ENCODE measurements around the gene DDA1. TPM values are rescaled to one million over a fixed set of nuclear protein-coding genes. Genes with fewer than 3 reads are reported as not detected.
A peak's percentile ranks its signal among the peaks of the same experiment; 100 is the strongest.

Gene DDA1
- total and polyA plus RNA-seq, 9 of the 15 experiments (the other 6 are each of a cell fraction or from before 2014, with no cell fraction given), result 1.4 to 83.8 (median 33.8) TPM

DNA sequence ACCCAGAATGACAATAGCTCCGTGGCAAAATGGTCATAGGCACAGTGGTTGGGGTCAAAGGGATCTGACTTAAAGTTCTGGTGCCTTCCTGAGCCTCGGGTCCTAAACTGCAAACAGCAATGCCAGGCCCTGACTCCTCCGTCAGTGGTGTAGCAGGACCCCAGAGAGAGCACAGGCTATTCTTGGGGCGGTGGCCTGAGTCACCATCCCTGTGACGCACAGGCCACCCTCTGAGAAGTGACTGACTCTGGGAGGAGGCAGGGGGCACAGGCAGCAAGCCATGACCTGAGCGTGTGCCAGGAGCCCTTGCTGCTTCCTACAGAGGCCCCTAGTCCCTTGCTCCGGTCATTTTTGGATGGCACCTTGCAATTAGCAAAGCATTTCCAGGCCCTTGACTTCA lies 49.0 kb downstream of the DDA1 start:
- ChIA-PET CTCF (ENCODE audit: low intra/inter-chr PET ratio) (no interaction called here), POLR2A (interaction anchor here (0.6 kb wide), 1 partner anchor 217 kb away, joined by 3 read pairs; no protein-coding TSS in a partner anchor)
- Histone ChIP-seq H3K36me3 (ENCODE audit: control insufficient read depth, insufficient read depth, low read length) (no peaks in the 10 kb centered on the region), H3K9me1 (ENCODE audit: control insufficient read depth, insufficient read depth, low read length) (no peaks in the 10 kb centered on the region), H3K27me3 (ENCODE audit: control insufficient read depth in 2 of 2, insufficient read depth in 2 of 2, low read length in 2 of 2) (peaks cover 14 to 29% of the 10 kb centered on the region in 2 experiments), H3K9ac (ENCODE audit: insufficient read depth in 1 of 2, low read depth in 2 of 2, low read length in 2 of 2) (peak overlapping the region in 1 of 2 experiments; percentile 45; a peak in 1 of 4 replicates), H3K79me2 (ENCODE audit: control insufficient read depth, insufficient read depth, low read length) (no peaks in the 10 kb centered on the region), H3K4me2 (ENCODE audit: insufficient read depth, low read length) (no peak overlapping the region), H3K27ac (ENCODE audit: extremely low read depth, low read depth, low read length) (no peak overlapping the region), H2AFZ (ENCODE audit: low read depth, low read length) (no peak overlapping the region), H3K4me3 (no peak overlapping the region), H3K9me3 (replicated peaks; ENCODE audit: control insufficient read depth, insufficient read depth, low read depth, low read length) (no peaks in the 10 kb centered on the region), H3K4me1 (replicated peaks in 1 of 2; ENCODE audit: control insufficient read depth in 2 of 2, insufficient read depth in 2 of 2, low read length in 2 of 2) (no peaks in the 10 kb centered on the region; a peak in 1 of 5 replicates), H4K20me1 (replicated peaks; ENCODE audit: control insufficient read depth, insufficient read depth, low read length) (no peaks in the 10 kb centered on the region)
- in situ Hi-C loops (cut with MboI) (no loop called here), intact Hi-C loops (cut with micrococcal nuclease) (no loop called here)
- WGBS (ENCODE audit: insufficient coverage, low coverage, missing lambda C conversion rate), result 18% methylated on average over 6 of the region's 7 CpGs
- FAIRE-seq, result no peak
- peak; percentile 46; the same call in 1 of the 3 replicates for ATAC-seq
- no TSS peak for BruUV-seq (replicated peaks)
- no peak for TF ChIP-seq SP1 (CRISPR knock-in tag; IDR thresholded peaks at IDR 0.05)
- TF ChIP-seq TEAD2 (tag; IDR thresholded peaks at IDR 0.05), result no peak
- DNase-seq (ENCODE audit: extremely low read depth in 1 of 4, low spot score in 3 of 4), result peak in 1 of 4 experiments; percentile 25

DNA sequence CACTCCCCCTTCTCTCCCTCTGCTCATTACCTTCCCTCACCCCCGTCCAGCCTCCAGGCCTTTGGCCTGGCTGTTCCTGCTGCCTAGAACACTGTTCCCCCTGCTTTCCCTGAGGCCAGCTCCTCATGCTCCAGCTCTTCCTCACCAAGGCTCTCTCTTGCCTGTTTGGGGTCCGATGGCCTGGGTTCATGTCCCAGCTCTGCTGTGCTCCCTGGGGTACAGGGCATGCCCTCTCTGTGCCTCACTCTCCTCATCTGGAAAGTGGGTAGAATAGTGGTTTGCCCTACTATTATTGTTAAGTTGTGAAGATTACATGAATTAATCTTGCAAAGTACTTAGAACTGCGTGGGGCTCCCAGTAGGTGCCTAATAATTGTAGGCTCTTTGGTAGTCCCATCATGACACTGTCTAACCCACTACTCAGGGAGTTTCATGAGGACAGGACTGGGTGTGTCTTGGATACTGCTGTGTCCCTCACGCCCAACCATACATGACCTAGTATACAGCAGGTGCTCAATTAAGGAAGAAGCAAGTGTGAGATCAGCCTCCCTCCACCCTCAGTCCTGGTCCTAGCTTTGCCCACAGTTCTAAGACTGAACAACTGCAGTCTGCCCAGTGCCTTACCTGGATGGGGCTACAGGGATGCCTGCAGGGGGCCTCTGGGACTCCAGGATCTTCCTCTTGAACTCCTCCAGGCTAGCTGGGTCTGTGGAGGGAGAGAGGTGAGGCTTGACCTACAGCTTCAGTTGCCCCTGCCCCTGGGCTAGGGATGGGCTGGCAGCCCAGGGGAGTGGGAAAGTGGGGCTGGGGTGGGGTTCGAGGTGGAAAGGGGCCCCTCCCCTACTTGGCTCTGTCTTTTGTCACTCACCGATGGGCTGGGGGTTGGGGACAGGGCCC lies 50.8 kb downstream of the DDA1 start:
- POLR2A ChIA-PET, result interaction anchor here (0.6 kb wide), 2 partner anchors 57 to 611 kb away, joined by 3 to 4 read pairs; partner anchors contain the start of gene ABHD8
- peak in 1 of 4 experiments; percentile 10 for DNase-seq (ENCODE audit: extremely low read depth in 1 of 4, low spot score in 3 of 4)
- H2AFZ ChIP-seq (ENCODE audit: low read depth, low read length), result no peak overlapping the region
- H3K9me1 ChIP-seq (ENCODE audit: control insufficient read depth, insufficient read depth, low read length), result no peaks in the 10 kb centered on the region
- no peak overlapping the region for H3K4me2 ChIP-seq (ENCODE audit: insufficient read depth, low read length)
- in situ Hi-C loops (cut with MboI), result no loop called here
- H3K9ac ChIP-seq (ENCODE audit: insufficient read depth in 1 of 2, low read depth in 2 of 2, low read length in 2 of 2), result peak overlapping the region in 1 of 2 experiments; percentile 71; a peak in 1 of 4 replicates
- H4K20me1 ChIP-seq (replicated peaks; ENCODE audit: control insufficient read depth, insufficient read depth, low read length), result no peaks in the 10 kb centered on the region
- H3K27ac ChIP-seq (ENCODE audit: extremely low read depth, low read depth, low read length), result no peak overlapping the region
- ATAC-seq, result no peak
- 20% methylated on average over 6 of the region's 6 CpGs for WGBS (ENCODE audit: insufficient coverage, low coverage, missing lambda C conversion rate)
- H3K4me1 ChIP-seq (replicated peaks in 1 of 2; ENCODE audit: control insufficient read depth in 2 of 2, insufficient read depth in 2 of 2, low read length in 2 of 2), result peaks cover 0 to 1% of the 10 kb centered on the region in 2 experiments; a peak in 2 of 5 replicates
- no peak overlapping the region for H3K4me3 ChIP-seq
- no peaks in the 10 kb centered on the region for H3K9me3 ChIP-seq (replicated peaks; ENCODE audit: control insufficient read depth, insufficient read depth, low read depth, low read length)
- CTCF ChIA-PET (ENCODE audit: low intra/inter-chr PET ratio), result no interaction called here
- no peak for FAIRE-seq
- H3K79me2 ChIP-seq (ENCODE audit: control insufficient read depth, insufficient read depth, low read length), result no peaks in the 10 kb centered on the region
- TF ChIP-seq RBM39 (optimal IDR thresholded peaks at IDR 0.05; ENCODE audit: low read depth, low read length) (no peak), PHF21A (IDR thresholded peaks at IDR 0.05; ENCODE audit: borderline replicate concordance, low read depth) (no peak), RBM25 (IDR thresholded peaks at IDR 0.05; ENCODE audit: low read depth, low read length, severe bottlenecking) (peak; percentile 55), KDM1A (IDR thresholded peaks at IDR 0.05) (peak; percentile 30 to 61; a peak in 1 of 4 replicates), ZFP36 (IDR thresholded peaks at IDR 0.05; ENCODE audit: low read depth, low read length, partially characterized antibody) (peak; percentile 13), HDAC2 (IDR thresholded peaks at IDR 0.05) (0 out of 2 replicates have a peak, but pooled peaks have one; percentile 20), ESRRA (IDR thresholded peaks at IDR 0.05; ENCODE audit: borderline replicate concordance, low read depth) (0 out of 2 replicates have a peak, but pooled peaks have one; percentile 24), BCOR (IDR thresholded peaks at IDR 0.05) (peak; percentile 72), ETV5 (CRISPR knock-in tag; IDR thresholded peaks at IDR 0.05; ENCODE audit: low read depth) (no peak), ZKSCAN8 (CRISPR knock-in tag; IDR thresholded peaks at IDR 0.05) (peak; percentile 93), MAFG (tag; conservative IDR thresholded peaks at IDR 0.05) (no peak)
- TF ChIP-seq, protein P1, sequence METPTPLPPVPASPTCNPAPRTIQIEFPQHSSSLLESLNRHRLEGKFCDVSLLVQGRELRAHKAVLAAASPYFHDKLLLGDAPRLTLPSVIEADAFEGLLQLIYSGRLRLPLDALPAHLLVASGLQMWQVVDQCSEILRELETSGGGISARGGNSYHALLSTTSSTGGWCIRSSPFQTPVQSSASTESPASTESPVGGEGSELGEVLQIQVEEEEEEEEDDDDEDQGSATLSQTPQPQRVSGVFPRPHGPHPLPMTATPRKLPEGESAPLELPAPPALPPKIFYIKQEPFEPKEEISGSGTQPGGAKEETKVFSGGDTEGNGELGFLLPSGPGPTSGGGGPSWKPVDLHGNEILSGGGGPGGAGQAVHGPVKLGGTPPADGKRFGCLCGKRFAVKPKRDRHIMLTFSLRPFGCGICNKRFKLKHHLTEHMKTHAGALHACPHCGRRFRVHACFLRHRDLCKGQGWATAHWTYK (CRISPR knock-in tag; IDR thresholded peaks at IDR 0.05), result no peak
- H3K27me3 ChIP-seq (ENCODE audit: control insufficient read depth in 2 of 2, insufficient read depth in 2 of 2, low read length in 2 of 2), result peaks cover 15 to 26% of the 10 kb centered on the region in 2 experiments
- H3K36me3 ChIP-seq (ENCODE audit: control insufficient read depth, insufficient read depth, low read length), result no peaks in the 10 kb centered on the region
- intact Hi-C loops (cut with micrococcal nuclease), result no loop called here
- BruUV-seq (replicated peaks), result no TSS peak

All from K562 (cell line).